ENCODE results near the gene CCDC180. TPM values are rescaled to one million over a fixed set of nuclear protein-coding genes. Genes with fewer than 3 reads are reported as not detected.

CCDC180 gene
- total RNA-seq, 1 experiment from 2014 or later = 7.9 TPM

GRCh38 chr9:97349400-97349799 lies 41.9 kb downstream of the CCDC180 start (continued):
- TF ChIP-seq ZBTB33 (IDR thresholded peaks at IDR 0.05; ENCODE audit: extremely low read depth, insufficient replicate concordance, low read length) = no peak
- no peak for TF ChIP-seq TCF7L2 (IDR thresholded peaks at IDR 0.05; ENCODE audit: borderline replicate concordance, extremely low read depth, insufficient read depth, insufficient read length)
- no peak for TF ChIP-seq FOSL1 (IDR thresholded peaks at IDR 0.05; ENCODE audit: low read depth)
- no peak for TF ChIP-seq ELF1 (IDR thresholded peaks at IDR 0.05; ENCODE audit: borderline replicate concordance, low read depth)
- no peak for TF ChIP-seq CBX3 (IDR thresholded peaks at IDR 0.05; ENCODE audit: low read depth)
- TF ChIP-seq SRF (IDR thresholded peaks at IDR 0.05; ENCODE audit: low read depth) = no peak
- no peak for TF ChIP-seq ZFX (IDR thresholded peaks at IDR 0.05)
- TF ChIP-seq POLR2AphosphoS5 (IDR thresholded peaks at IDR 0.05; ENCODE audit: low read depth, low read length) = no peak

DNA sequence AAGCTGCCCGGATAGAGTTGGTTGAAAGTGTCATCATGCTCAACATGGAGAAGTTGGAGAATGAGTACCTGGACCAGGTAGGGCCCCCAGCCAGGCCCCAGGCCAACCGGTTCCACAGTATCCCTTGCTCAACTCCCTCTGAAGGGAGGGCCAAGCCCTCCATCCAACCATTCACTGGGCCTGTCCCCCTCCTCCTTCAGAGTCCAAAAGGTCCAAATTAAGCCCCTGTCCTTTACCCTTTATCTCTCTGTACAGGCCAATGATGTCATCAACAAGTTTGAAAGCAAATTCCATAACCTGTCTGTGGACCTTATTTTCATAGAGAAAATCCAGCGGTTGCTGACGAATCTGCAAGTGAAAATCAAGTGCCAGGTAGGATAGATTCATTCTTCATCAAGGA lies 47.2 kb downstream of the CCDC180 start:
- ATAC-seq (no peak), DNase-seq (ENCODE audit: low read depth, low spot score) (no peak)
- no peak for TF ChIP-seq EGR1 (IDR thresholded peaks at IDR 0.05; ENCODE audit: low read depth)
- H3K9me3 ChIP-seq (ENCODE audit: control insufficient read depth in 1 of 2, insufficient read depth in 1 of 2, low read depth in 1 of 2, low read length in 2 of 2) = no peaks in the 10 kb centered on the region
- H3K79me2 ChIP-seq (ENCODE audit: insufficient read depth, low read length) = no peaks in the 10 kb centered on the region
- ChIA-PET CTCF (no interaction called here), POLR2A (no interaction called here), RAD21 (ENCODE audit: low non-redundant PET in 1 of 2, low total read pairs in 2 of 2, uncharacterized antibody in 2 of 2, unreplicated experiment in 2 of 2) (no interaction called here)
- H3K4me3 ChIP-seq (replicated peaks in 1 of 2; ENCODE audit: low read depth in 1 of 2, low read length in 2 of 2) = no peak overlapping the region
- H3K9me2 ChIP-seq (ENCODE audit: insufficient read depth) = no peaks in the 10 kb centered on the region
- no peak overlapping the region for H3K27ac ChIP-seq (ENCODE audit: low read depth, low read length)
- H3K4me1 ChIP-seq (ENCODE audit: control insufficient read depth in 1 of 2, insufficient read depth in 2 of 2, low read length in 2 of 2) = no peaks in the 10 kb centered on the region
- intact Hi-C loops (cut with micrococcal nuclease) = no loop called here
- H4K20me1 ChIP-seq (ENCODE audit: insufficient read depth) = no peaks in the 10 kb centered on the region
- no peaks in the 10 kb centered on the region for H3K27me3 ChIP-seq (ENCODE audit: insufficient read depth, low read length)
- H3K9ac ChIP-seq (ENCODE audit: low read length) = no peak overlapping the region
- no peak overlapping the region for H3K4me2 ChIP-seq (ENCODE audit: low read length)
- no TSS peak for BruUV-seq (replicated peaks)
- 0 out of 4 replicates have a peak, but pooled peaks cover 2 to 6% of the 10 kb centered on the region in 2 experiments for H3K36me3 ChIP-seq (ENCODE audit: control insufficient read depth in 1 of 2, insufficient read depth in 2 of 2, low read length in 2 of 2)
- H2AFZ ChIP-seq (ENCODE audit: low read depth, low read length, poor library complexity, severe bottlenecking) = no peak overlapping the region

All from HCT116 (cell line).